ENCODE measurements around the gene PLA2G4E.

The PLA2G4E gene

DNA sequence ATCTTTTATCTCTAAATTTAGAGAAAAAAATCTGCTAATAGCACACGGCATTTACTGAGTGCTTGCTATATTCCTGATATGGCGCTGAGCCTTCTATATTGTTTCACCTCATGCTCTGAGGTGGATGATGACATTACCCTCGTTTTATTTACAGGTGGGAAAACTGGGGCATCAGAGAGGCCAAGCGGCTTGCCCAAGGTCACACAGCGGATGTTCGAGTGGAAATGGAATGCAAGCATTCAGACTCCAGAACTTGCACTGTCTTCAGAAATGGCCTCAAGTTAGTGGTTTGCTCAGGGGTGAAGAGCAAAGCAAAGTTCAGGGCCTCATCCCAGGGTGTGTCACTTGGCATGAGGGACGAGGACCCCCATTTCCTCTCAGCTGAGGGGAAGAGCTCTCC lies 65.7 kb downstream of the PLA2G4E start:
- no peak for DNase-seq (ENCODE audit: low spot score)

GRCh38 chr15:41954036-41954435 lies 66.8 kb downstream of the PLA2G4E start:
- DNase-seq (ENCODE audit: low spot score): no peak

GRCh38 chr15:41952013-41952563 lies 68.8 kb downstream of the PLA2G4E start:
- DNase-seq (ENCODE audit: low spot score): no peak

DNA sequence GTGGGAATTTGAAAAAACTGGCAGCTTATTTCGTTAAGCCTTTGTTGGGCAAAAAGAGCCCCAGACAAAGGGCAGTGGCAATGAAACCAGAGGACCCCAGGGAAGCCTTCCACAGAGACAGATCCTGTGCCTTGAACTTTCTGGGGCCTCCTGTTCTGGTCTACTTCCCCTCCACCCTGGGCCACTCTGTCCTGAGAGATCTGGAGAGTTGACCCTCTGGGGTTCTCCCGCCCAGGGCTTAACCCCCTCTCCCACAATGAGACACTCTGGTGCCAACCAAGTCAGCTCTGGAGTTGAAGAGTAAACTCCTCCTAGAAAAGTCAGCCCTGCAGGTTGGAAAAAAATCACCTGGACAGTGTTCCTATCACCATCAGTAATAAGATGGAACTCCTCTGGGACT lies 69.3 kb downstream of the PLA2G4E start:
- no peak for DNase-seq (ENCODE audit: low spot score)

DNA sequence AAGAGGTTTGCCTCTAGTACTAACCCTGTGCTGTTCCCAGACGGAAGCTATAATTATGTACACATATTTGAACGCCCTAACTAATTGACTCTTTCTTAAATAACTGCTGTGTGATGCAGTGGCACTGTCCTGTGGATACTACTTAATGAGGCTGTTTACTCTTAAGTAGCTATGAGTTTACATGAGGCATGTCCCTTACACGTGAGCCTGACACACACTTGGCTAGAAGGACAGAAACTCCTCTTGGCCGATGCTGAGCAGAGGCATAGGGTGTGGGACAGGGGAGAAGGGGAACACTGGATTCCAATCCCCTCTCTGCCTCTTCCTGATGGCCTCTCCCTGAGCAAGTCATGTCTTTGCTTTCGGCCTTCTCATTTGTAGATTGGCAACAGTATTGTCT lies 70.4 kb downstream of the PLA2G4E start:
- DNase-seq (ENCODE audit: low spot score): no peak

GRCh38 chr15:41950127-41950483 lies 70.7 kb downstream of the PLA2G4E start:
- no peak for DNase-seq (ENCODE audit: low spot score)

DNA sequence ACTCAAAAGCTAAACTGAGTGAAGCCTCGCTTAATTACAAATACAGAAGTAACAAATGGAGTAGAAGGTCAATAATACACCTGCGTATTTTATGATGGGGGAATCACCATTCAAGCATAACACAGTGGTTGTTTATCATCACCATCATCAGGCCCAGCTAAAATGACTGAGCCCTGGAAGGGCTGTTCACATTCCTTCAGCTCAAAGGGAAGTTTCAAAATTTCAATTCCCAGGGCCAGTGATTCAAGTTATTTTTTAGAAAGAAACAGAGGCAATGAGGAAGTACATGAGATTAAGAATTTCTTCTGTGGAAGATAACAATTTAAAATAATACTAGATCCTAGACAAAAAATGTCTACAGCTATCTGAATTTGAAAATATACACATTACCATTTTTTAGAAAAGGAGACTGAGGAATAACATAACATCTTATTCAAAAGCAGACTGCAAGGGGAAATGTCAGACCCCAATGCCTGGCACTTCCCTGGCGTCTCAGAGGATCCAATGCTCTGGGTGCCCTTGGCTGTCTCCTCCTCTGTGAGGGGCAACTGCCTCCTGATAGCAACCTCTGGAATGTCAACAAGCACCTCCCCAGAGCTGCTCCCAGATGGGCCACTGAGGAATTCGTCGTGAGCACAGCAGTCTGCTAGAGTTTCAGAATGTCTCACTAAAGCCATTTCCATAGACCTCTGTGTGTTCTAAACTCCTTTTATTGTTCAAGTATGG lies 71.3 kb downstream of the PLA2G4E start:
- no peak for DNase-seq (ENCODE audit: low spot score)

DNA sequence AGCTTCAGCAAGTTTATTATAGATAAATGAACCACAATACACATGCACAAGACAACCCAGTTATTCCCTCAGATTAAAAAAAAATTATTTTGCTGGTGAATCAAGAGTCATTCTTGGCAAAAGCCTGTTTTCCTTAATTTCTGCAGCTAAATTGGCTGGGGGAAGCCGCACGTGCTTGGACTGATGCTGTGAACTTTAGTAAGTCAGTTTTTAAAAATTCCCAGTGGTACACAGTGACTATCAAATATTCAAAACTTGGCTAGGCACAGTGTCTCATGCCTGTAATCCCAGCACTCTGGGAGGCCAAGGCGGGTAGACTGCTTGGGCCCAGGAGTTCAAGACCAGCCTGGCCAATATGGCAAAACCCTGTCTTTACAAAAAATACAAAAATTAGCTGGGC lies 72.4 kb downstream of the PLA2G4E start:
- no peak for DNase-seq (ENCODE audit: low spot score)

DNA sequence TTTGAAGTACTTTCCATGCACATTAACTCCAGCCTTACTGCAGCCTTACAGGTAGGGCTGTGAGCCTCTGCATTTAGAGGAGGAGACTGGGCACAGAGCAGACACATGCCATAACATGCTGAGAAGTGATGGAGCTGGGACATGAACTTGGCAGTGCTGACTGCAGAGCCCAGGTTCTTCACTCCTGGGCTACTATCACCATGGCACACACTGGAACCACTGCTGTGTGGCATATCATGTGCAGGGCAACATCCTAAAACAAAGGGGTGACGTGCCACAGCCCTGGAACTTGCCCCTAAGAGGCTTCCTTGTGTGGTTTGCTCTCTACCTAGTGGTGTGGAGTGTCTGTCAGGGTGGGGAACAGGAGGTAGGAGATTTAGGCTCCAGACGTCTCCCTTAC lies 73.9 kb downstream of the PLA2G4E start:
- no peak for DNase-seq (ENCODE audit: low spot score)

DNA sequence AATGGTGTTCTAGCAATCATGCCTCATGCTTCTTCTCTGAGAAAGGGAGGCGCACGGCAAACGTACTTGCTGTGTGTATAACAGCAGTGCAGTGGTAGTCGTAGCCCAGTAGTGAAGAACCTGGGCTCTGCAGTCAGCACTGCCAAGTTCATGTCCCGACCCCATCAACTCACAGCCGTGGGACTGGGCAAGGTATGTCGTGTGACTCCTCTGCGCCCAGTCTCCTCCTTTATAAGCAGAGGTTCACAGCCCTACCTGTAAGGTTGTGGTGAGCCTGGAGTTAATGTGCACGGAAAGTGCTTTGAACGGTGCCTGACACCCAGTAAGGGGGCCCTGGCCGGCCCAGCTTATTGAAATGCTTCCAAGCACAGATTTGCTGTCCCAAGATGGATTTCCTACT lies 75.1 kb downstream of the PLA2G4E start:
- no peak for DNase-seq (ENCODE audit: low spot score)

- DNase-seq (ENCODE audit: low spot score): no peak
Observed at GRCh38 chr15:41945221-41945620, 75.6 kb downstream of the PLA2G4E start.

- no peak for DNase-seq (ENCODE audit: low spot score)
Observed at GRCh38 chr15:41944313-41944940, 76.4 kb downstream of the PLA2G4E start.

- no peak for DNase-seq (ENCODE audit: low spot score)
Observed at GRCh38 chr15:41943543-41944312, 77.1 kb downstream of the PLA2G4E start.

GRCh38 chr15:41942886-41943285 lies 78.0 kb downstream of the PLA2G4E start:
- no peak for DNase-seq (ENCODE audit: low spot score)

DNA sequence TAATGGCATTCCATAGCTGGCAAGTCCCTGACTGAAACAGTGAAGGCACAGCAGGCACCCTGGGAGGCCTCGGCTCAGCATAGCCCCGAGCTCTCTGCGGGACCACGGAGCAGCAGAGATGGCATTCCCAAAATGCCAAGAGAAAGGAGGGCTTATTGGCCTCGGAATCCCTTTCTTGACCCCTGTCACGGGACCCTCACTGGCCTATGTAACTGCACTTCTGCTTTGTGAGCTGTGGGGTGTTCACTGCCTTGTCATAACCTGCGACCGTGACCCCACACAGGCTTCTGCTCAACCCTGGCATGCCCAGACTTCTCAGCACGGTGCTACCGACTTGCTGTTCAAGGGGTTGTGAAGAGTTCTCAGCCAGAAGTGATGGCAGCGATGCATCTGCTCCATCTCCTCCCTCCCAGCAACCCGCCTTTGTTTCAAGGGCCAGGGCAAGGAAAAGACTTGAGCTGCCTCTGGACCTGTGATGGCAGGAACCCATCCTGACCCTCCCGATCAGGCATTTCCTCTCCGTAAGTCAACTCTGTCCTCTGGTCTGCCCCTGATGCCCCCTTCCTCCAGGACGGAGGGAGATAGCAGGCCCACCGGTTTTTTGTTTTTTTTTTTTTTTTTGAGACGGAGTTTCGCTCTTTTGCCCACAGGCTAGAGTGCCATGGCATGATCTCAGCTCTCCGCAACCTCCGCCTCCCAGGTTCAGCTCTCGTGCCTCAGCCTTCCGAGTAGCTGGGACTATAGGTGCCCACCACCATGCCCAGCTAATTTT lies 79.0 kb downstream of the PLA2G4E start:
- DNase-seq (ENCODE audit: low spot score): no peak

GRCh38 chr15:41940441-41940857 lies 80.4 kb downstream of the PLA2G4E start:
- no peak for DNase-seq (ENCODE audit: low spot score)

DNA sequence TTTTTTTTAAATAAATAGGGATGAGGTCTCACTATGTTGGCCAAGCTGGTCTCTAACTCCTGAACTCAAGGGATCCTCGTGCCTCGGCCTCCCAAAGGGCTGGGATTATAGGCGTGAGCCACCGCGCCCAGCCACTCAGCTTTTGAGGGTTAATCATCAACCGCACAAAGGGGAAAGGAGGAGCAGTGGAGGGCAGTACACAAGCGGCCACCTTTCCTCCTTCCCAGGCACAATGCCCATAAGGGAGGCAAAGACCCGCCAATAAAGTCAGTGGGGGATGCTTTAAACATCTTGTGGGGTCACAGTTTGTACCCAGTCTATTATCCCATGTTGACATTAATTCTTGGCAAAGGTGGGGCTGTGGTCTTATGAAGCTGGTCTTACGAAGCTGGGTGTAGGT lies 80.9 kb downstream of the PLA2G4E start:
- DNase-seq (ENCODE audit: low spot score): no peak

DNA sequence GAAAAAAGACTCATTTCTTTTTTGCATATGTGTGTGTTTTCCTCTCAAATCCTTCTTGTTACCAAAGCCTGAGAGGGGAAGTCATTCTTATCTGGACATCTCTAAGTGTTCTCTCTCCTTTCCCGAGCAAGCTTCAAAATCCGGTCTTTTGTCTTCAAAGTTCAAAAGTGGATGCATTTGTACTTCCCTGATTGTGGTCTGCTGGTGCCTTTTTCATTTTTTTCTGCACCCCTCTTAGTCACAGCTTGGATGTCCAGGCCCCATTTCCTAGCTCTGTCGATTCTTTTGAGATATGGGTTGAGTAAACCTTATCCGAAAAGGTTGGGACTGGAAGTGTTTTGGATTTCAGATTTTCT lies 83.3 kb downstream of the PLA2G4E start:
- DNase-seq (ENCODE audit: low spot score): no peak

- DNase-seq (ENCODE audit: low spot score): peak; percentile 58
Observed at GRCh38 chr15:41936649-41937567, 83.9 kb downstream of the PLA2G4E start.

DNA sequence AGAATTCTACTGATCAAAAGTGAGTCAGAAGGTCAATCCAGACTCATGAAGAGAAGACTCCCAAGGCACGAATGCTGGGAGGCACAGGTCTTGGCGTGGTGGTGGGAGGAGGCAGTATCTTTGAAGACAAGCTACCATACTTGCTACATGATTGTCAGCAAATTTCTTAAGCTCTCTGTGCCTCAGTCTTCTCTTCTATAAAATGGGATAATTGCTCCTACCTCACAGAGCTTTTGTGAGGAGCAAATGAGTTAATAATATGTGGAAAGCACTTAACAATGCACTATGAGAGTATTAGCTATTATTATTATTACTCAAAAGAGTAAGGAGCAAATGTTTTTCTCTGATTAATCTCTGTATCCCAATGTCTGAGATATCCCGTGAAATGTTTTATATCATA lies 84.7 kb downstream of the PLA2G4E start:
- no peak for DNase-seq (ENCODE audit: low spot score)

DNA sequence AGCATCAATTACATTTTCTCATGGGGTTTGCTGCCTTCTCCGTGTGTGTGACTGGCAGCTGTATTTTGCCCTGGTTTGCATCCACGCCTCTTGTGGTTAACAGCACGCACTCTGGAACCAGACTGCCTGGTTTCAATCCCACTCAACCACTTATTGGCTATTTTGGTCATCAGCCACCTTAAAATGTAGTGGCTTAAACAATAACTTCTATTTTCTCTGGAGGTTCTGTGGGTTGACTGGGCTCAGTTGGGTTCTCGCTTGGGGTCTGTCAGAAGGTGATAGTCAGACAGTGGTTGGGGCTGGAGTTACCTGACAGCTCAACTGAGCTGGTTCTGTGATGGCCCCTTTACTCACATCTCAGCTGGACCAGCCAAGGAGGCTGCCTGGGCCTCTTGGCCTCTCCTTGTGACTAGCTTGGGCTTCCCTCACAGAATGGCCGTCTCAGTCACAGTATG lies 85.2 kb downstream of the PLA2G4E start:
- DNase-seq (ENCODE audit: low spot score): no peak
